Keratinocyte (primary cell): Measurements from ENCODE around the gene MRGPRD. TPM values are rescaled to one million over a fixed set of nuclear protein-coding genes. Genes with fewer than 3 reads are reported as not detected.

Experiments used
- DNase-seq: peaks from one replicate; pipeline ENCODE4 v3.0.0-alpha.2; 2011; ENCODE audit warnings: low read depth, missing footprints, low spot score
- FAIRE-seq: peaks from 2 replicates; lab custom pipeline; 2011; peaks lifted over from hg19 to GRCh38; lab: Jason Lieb, UNC
- H2AFZ ChIP-seq: 2 replicates; pipeline ENCODE4 v1.6.0; 2012; ENCODE audit warnings: low read length, control low read depth, inconsistent platforms; ENCODE audit not compliant: control insufficient read depth
- H3K27ac ChIP-seq: 2 replicates; pipeline ENCODE4 v1.5.1; 2011; ENCODE audit warnings: low read length; ENCODE audit not compliant: control insufficient read depth, insufficient read depth
- H3K27me3 ChIP-seq: 3 replicates; pipeline ENCODE4 v1.6.0; 2011; ENCODE audit warnings: low read length; ENCODE audit not compliant: control insufficient read depth, insufficient read depth; ENCODE audit errors: extremely low read depth
- H3K36me3 ChIP-seq, 2 experiments: 2 replicates in 1 of 2; 3 replicates in 1 of 2; pipeline ENCODE4 v1.5.1; 2011; ENCODE audit warnings: low read length in 2 of 2, mild to moderate bottlenecking in 1 of 2; ENCODE audit not compliant: control insufficient read depth in 2 of 2, insufficient read depth in 2 of 2; ENCODE audit errors: extremely low read depth in 1 of 2
- H3K4me1 ChIP-seq: 3 replicates; pipeline ENCODE4 v1.5.1; 2011; ENCODE audit warnings: low read length; ENCODE audit not compliant: control insufficient read depth, insufficient read depth; ENCODE audit errors: extremely low read depth
- H3K4me2 ChIP-seq: 3 replicates; pipeline ENCODE4 v1.6.0; 2011; ENCODE audit warnings: low read depth, low read length; ENCODE audit not compliant: control insufficient read depth, insufficient read depth; ENCODE audit errors: extremely low read depth
- H3K4me3 ChIP-seq, 3 experiments: fragments of 200-600 bp in 1 of 3; sonication (generic) in 1 of 3; 2 replicates in 2 of 3; 3 replicates in 1 of 3; pipeline ENCODE4 v1.5.1; 2011 to 2016; ENCODE audit warnings: low read length in 3 of 3, mild to moderate bottlenecking in 3 of 3, control low read depth in 2 of 3, inconsistent platforms in 1 of 3, low read depth in 1 of 3, mixed read lengths in 1 of 3, mixed run types in 1 of 3, moderate library complexity in 1 of 3; ENCODE audit not compliant: control insufficient read depth in 2 of 3, insufficient read depth in 2 of 3; ENCODE audit errors: extremely low read depth in 1 of 3
- H3K79me2 ChIP-seq: 2 replicates; pipeline ENCODE4 v1.6.0; 2012; ENCODE audit warnings: low read length; ENCODE audit not compliant: control insufficient read depth, insufficient read depth
- H3K9ac ChIP-seq: 3 replicates; pipeline ENCODE4 v1.6.0; 2011; ENCODE audit warnings: low read length; ENCODE audit not compliant: control insufficient read depth, insufficient read depth; ENCODE audit errors: extremely low read depth
- H3K9me1 ChIP-seq: 3 replicates; pipeline ENCODE4 v1.6.0; 2011; ENCODE audit warnings: low read length; ENCODE audit not compliant: control insufficient read depth, insufficient read depth; ENCODE audit errors: extremely low read depth
- H3K9me3 ChIP-seq: 2 replicates; pipeline ENCODE4 v1.5.1; 2012; ENCODE audit warnings: low read depth, low read length; ENCODE audit not compliant: control insufficient read depth
- H4K20me1 ChIP-seq: 3 replicates; pipeline ENCODE4 v1.6.0; 2011; ENCODE audit warnings: low read length; ENCODE audit not compliant: control insufficient read depth, insufficient read depth; ENCODE audit errors: extremely low read depth
- CTCF ChIP-seq, 3 experiments: IDR thresholded peaks in 1 of 3; conservative IDR thresholded peaks in 1 of 3; optimal IDR thresholded peaks in 1 of 3; 2 replicates in 2 of 3; 3 replicates in 1 of 3; pipeline versions ENCODE3 to v1.5.1; 2011; ENCODE audit warnings: low read length in 3 of 3, mild to moderate bottlenecking in 3 of 3, moderate library complexity in 2 of 3, control low read depth in 1 of 3, inconsistent platforms in 1 of 3; ENCODE audit not compliant: insufficient read depth in 2 of 3; ENCODE audit errors: extremely low read depth in 1 of 3
- EZH2 ChIP-seq: IDR thresholded peaks from one replicate; pipeline ENCODE4 v1.6.1; 2012; ENCODE audit warnings: inconsistent platforms, mild to moderate bottlenecking, low read length, moderate library complexity
- dilution Hi-C: fragments of 300-500 bp; cut with MboI; formaldehyde crosslinking; loops from one replicate; pipeline ENCODE4 v1.7.0; 2020; ENCODE audit warnings: low sequenced_read_pairs; ENCODE audit not compliant: extremely low pct_ligation_motif_present
- polyA plus RNA-seq, 5 experiments: library from polyadenylated mRNA; depleted of rRNA in 3 of 5; stranded (reverse) in 3 of 5; stranded (forward) in 1 of 5; unstranded in 1 of 5; fragments of >200 nt; gene quantifications; 1 replicate in 1 of 5; 2 replicates in 3 of 5; 3 replicates in 1 of 5; pipeline versions ENCODE4 v1.2.1 to v1.2.3, GENCODE V29; 2011 to 2012; ENCODE audit warnings: missing spikeins in 2 of 5, low read depth in 1 of 5, low replicate concordance in 1 of 5

Gene MRGPRD
- polyA plus RNA-seq, 1 donor (not counting 4 experiments of a cell fraction or from before 2014, with no cell fraction given), result not detected

GRCh38 chr11:68955607-68955958 lies 25.2 kb downstream of the MRGPRD start:
- H3K4me3 ChIP-seq, result no peak overlapping the region
- FAIRE-seq (no peak), DNase-seq (no peak)
- dilution Hi-C loops, result no loop called here
- no peaks in the 10 kb centered on the region for H3K79me2 ChIP-seq
- TF ChIP-seq CTCF (optimal IDR thresholded peaks at IDR 0.05 in 1 of 3, IDR thresholded peaks at IDR 0.05 in 1 of 3, conservative IDR thresholded peaks at IDR 0.05 in 1 of 3; ENCODE audit: extremely low read depth in 1 of 3, insufficient read depth in 2 of 3, low read length in 3 of 3), result no peak
- TF ChIP-seq EZH2, result no peak
- no peaks in the 10 kb centered on the region for H3K9me1 ChIP-seq
- no peaks in the 10 kb centered on the region for H3K9me3 ChIP-seq
- H3K4me2 ChIP-seq, result no peak overlapping the region
- no peaks in the 10 kb centered on the region for H4K20me1 ChIP-seq
- H3K27me3 ChIP-seq, result no peaks in the 10 kb centered on the region
- H2AFZ ChIP-seq, result no peak overlapping the region
- no peaks in the 10 kb centered on the region for H3K36me3 ChIP-seq
- H3K4me1 ChIP-seq, result peaks cover 4% of the 10 kb centered on the region
- no peak overlapping the region for H3K9ac ChIP-seq
- H3K27ac ChIP-seq, result no peak overlapping the region

DNA sequence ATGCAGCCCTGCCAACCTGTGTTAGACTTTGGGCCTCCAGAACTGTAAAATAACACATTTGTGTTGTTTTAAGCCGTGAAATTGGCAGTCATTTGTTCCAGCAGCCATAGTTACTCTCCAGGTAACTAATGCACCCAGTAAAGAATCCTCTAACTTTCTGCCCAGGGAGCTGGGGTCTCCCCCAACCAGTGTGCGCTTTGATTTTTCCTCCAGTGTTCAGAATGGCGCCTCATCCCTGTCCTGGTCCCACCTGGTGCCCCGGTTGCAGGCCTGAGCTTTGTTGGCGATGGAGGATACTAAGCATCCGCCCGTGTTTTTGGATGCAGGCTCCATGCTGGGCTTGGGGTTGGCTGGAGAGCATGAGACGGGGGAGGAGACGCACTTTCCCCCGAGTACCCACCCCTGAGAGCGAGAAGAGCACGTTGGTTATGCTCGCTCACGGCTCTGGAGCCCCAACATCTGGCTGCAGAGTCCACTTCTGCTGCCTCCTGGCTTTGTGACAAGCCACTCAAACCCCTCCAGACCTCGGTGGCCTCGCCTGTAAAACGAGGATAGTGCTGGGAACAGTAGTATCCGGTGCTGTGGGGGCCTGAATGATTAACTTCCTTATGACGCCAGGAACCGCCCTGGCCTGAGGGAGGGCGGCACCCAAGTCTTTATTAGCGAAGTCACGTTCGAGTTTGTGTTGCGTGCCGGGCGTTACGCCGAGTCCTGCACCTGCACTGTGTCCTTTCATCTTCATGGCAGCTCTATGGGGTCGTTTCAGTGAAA lies 25.8 kb downstream of the MRGPRD start:
- no peak overlapping the region for H2AFZ ChIP-seq
- H4K20me1 ChIP-seq, result no peaks in the 10 kb centered on the region
- H3K27me3 ChIP-seq, result no peaks in the 10 kb centered on the region
- no peaks in the 10 kb centered on the region for H3K9me1 ChIP-seq
- dilution Hi-C loops, result no loop called here
- peaks cover 4% of the 10 kb centered on the region for H3K4me1 ChIP-seq
- H3K4me2 ChIP-seq, result no peak overlapping the region
- H3K36me3 ChIP-seq, result no peaks in the 10 kb centered on the region
- DNase-seq (no peak), FAIRE-seq (no peak)
- H3K27ac ChIP-seq, result no peak overlapping the region
- no peaks in the 10 kb centered on the region for H3K79me2 ChIP-seq
- H3K4me3 ChIP-seq, result no peak overlapping the region
- no peaks in the 10 kb centered on the region for H3K9me3 ChIP-seq
- H3K9ac ChIP-seq, result no peak overlapping the region
- TF ChIP-seq EZH2 (no peak), CTCF (optimal IDR thresholded peaks at IDR 0.05 in 1 of 3, IDR thresholded peaks at IDR 0.05 in 1 of 3, conservative IDR thresholded peaks at IDR 0.05 in 1 of 3; ENCODE audit: extremely low read depth in 1 of 3, insufficient read depth in 2 of 3, low read length in 3 of 3) (no peak)
